Measurements from ENCODE around the gene ZNF585A. TPM values are rescaled to one million over a fixed set of nuclear protein-coding genes. Genes with fewer than 3 reads are reported as not detected.
A peak's percentile ranks its signal among the peaks of the same experiment; 100 is the strongest.
"Not testable (repeated sequence)": the region's sequence is repeated elsewhere in the genome, so short reads cannot be mapped to it uniquely, and the experiment has no call there.

The ZNF585A gene
- total RNA-seq, 1 donor from 2014 or later, result 11.6 TPM

- Mint-ChIP-seq H3K36me3 (peaks cover 90% of the 10 kb centered on the region), H3K9me3 (peaks cover 45% of the 10 kb centered on the region)
- peak; percentile 51 for TF ChIP-seq CTCF (conservative IDR thresholded peaks at IDR 0.05)
- not testable (repeated sequence) for H3K4me1 Mint-ChIP-seq (ENCODE audit: unreplicated experiment); H3K27me3 Mint-ChIP-seq; DNase-seq (ENCODE audit: extremely low spot score, unreplicated experiment); H3K27ac Mint-ChIP-seq; H3K4me3 Mint-ChIP-seq
Observed at GRCh38 chr19:37111753-37112152, 60.7 kb downstream of the ZNF585A start.

GRCh38 chr19:37104135-37104534, 68.4 kb downstream of the ZNF585A start:
- Mint-ChIP-seq H3K9me3 (peaks cover 31% of the 10 kb centered on the region), H3K36me3 (peaks cover 82% of the 10 kb centered on the region)
- not testable (repeated sequence) for DNase-seq (ENCODE audit: extremely low spot score, unreplicated experiment); H3K27ac Mint-ChIP-seq; H3K27me3 Mint-ChIP-seq; H3K4me1 Mint-ChIP-seq (ENCODE audit: unreplicated experiment); H3K4me3 Mint-ChIP-seq

GRCh38 chr19:37098570-37098969, 73.9 kb downstream of the ZNF585A start:
- Mint-ChIP-seq H3K9me3 (peaks cover 26% of the 10 kb centered on the region), H3K27ac (no peak overlapping the region), H3K4me3 (no peak overlapping the region), H3K4me1 (ENCODE audit: unreplicated experiment) (no peaks in the 10 kb centered on the region), H3K36me3 (peaks cover 71% of the 10 kb centered on the region), H3K27me3 (no peaks in the 10 kb centered on the region)
- no peak for TF ChIP-seq CTCF (conservative IDR thresholded peaks at IDR 0.05)
- no peak for DNase-seq (ENCODE audit: extremely low spot score, unreplicated experiment)

GRCh38 chr19:37095859-37096258, 76.6 kb downstream of the ZNF585A start:
- Mint-ChIP-seq H3K4me1 (ENCODE audit: unreplicated experiment) (no peaks in the 10 kb centered on the region), H3K36me3 (peaks cover 73% of the 10 kb centered on the region), H3K9me3 (peaks cover 33% of the 10 kb centered on the region), H3K27me3 (no peaks in the 10 kb centered on the region), H3K4me3 (no peak overlapping the region), H3K27ac (no peak overlapping the region)
- DNase-seq (ENCODE audit: extremely low spot score, unreplicated experiment), result no peak
- no peak for TF ChIP-seq CTCF (conservative IDR thresholded peaks at IDR 0.05)

Other genes starting within 250 kb of the ZNF585A start
- gene ZNF420, start 94.3 kb downstream of the ZNF585A start, total RNA-seq (ENCODE audit: low replicate concordance), result 13.3 and 17.3 TPM in 2 replicates
- gene ZNF585B, start 37.8 kb upstream of the ZNF585A start, total RNA-seq (ENCODE audit: low replicate concordance), result 8.4 and 9.2 TPM in 2 replicates
- gene ZNF383, start 45.5 kb upstream of the ZNF585A start, total RNA-seq (ENCODE audit: low replicate concordance), result 9.6 and 11.0 TPM in 2 replicates
- gene ZNF527, start 198.4 kb upstream of the ZNF585A start, total RNA-seq (ENCODE audit: low replicate concordance), result 6.5 and 8.7 TPM in 2 replicates

All from type B pancreatic cell (in vitro differentiated cells).